Astrocyte (in vitro differentiated cells and primary cell): ENCODE measurements around the gene CPXM2.

Source experiments
- EZH2 ChIP-seq: IDR thresholded peaks from 2 replicates; pipeline ENCODE4 v1.6.1; 2012; ENCODE audit warnings: mild to moderate bottlenecking, low read length, inconsistent platforms; ENCODE audit not compliant: insufficient read depth
- TF ChIP-seq, protein P1 (sequence below): IDR thresholded peaks from 2 replicates; pipeline ENCODE4 v1.5.1; 2011; ENCODE audit warnings: low read depth, mild to moderate bottlenecking, inconsistent platforms, low read length, moderate library complexity; ENCODE audit not compliant: insufficient read depth

DNA sequence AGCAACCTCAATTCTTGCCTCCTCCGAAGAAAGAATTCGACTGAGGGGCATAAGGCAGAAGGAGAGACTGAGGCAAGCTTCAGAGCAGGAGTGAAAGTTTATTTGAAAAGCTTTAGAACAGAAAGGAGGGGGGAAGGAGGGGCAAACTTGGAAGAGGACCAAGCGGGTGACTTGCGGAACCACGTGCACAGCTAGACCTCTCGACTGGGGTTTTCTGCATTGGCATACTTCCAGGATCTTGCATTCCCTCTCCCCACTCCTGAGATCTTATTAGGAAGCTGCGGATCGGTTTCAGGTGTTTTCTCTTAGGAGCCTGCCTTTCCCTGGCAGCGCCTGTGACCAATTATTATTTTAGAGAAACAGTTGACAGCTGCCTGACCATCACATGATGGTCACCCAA, 20.3 kb upstream of the CPXM2 start:
- TF ChIP-seq, protein P1, sequence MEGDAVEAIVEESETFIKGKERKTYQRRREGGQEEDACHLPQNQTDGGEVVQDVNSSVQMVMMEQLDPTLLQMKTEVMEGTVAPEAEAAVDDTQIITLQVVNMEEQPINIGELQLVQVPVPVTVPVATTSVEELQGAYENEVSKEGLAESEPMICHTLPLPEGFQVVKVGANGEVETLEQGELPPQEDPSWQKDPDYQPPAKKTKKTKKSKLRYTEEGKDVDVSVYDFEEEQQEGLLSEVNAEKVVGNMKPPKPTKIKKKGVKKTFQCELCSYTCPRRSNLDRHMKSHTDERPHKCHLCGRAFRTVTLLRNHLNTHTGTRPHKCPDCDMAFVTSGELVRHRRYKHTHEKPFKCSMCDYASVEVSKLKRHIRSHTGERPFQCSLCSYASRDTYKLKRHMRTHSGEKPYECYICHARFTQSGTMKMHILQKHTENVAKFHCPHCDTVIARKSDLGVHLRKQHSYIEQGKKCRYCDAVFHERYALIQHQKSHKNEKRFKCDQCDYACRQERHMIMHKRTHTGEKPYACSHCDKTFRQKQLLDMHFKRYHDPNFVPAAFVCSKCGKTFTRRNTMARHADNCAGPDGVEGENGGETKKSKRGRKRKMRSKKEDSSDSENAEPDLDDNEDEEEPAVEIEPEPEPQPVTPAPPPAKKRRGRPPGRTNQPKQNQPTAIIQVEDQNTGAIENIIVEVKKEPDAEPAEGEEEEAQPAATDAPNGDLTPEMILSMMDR: no peak
- no peak for TF ChIP-seq EZH2
